Stimulated activated CD8-positive, alpha-beta memory T cell treated with anti-CD3 and anti-CD28 coated beads, Interleukin-7, amount 100 ng/mL, for 24 hours (primary cell): ENCODE measurements around the gene INTS3.
"Not testable (repeated sequence)": the region's sequence is repeated elsewhere in the genome, so short reads cannot be mapped to it uniquely, and the experiment has no call there.

ENCODE experiments used
- DNase-seq: peaks from one replicate; pipeline ENCODE4 v3.0.0-alpha.2; 2020; ENCODE audit warnings: low read depth

Gene INTS3

GRCh38 chr1:153778051-153778823 is 50.4 kb downstream of the INTS3 start:
- no peak for DNase-seq

GRCh38 chr1:153778824-153779519 is 51.1 kb downstream of the INTS3 start:
- DNase-seq = no peak

DNA sequence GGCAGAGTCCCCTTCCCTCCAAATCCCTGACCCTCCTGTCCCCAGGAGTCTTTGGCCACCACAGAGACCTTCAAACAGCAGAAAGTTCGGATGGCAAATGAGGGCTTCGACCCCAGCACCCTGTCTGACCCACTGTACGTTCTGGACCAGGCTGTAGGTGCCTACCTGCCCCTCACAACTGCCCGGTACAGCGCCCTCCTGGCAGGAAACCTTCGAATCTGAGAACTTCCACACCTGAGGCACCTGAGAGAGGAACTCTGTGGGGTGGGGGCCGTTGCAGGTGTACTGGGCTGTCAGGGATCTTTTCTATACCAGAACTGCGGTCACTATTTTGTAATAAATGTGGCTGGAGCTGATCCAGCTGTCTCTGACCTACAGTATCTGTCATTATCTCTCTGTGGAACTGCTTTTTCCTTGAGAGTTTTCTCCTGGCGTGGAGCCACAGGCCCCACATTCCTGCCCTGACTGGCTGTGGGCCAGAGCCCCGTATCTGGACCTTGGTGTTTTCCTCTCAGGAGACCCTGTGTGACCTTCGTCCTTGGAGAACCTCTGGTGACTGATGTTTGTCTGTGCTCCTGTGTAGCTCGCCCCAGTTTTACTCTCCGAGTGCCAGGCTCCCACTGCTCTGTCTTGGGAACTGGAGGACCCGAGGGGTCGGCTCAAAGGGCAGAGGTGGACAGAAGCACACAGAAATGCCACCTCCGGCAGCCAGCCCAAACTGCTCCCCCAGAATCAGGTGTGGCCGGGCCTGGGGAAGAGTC is 52.1 kb downstream of the INTS3 start:
- DNase-seq = no peak

DNA sequence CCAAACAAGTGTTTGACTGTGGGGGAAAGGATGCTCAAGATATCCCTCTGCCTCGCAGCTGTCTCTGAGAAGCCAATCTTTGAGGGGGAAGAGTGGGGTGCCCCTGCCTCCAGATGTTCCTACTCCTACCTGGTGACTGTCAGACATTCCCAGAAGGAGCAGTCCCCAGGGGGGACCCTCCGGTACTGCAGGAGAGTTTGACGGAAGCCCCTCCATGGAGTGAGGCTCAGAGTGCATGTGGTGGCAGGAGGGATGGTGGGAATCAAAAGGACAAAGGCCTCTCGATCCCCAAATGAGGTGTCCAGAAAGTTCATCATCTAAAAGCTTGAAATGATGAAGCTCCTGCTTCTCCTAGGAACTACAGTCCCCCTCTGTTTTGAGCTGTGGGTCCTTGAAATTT is 52.7 kb downstream of the INTS3 start:
- DNase-seq = no peak

DNA sequence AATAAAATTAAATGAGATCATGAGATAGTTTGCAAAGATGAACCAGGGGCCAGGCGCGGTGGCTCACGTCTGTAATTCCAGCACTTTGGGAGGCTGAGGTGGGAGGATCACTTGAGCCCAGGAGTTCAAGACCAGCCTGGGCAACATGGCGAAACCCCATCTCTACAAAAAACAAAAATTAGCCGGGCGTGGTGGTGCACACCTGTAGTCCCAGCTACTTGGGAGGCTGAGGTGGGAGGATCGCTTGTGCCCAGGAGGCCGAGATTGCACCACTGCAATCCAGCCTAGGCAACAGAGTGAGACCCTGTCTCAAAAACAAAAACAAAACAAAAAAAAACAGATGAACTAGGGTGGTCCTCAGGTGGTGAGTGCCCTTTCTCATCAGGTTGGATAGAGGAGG is 54.8 kb downstream of the INTS3 start:
- DNase-seq = not testable (repeated sequence)

DNA sequence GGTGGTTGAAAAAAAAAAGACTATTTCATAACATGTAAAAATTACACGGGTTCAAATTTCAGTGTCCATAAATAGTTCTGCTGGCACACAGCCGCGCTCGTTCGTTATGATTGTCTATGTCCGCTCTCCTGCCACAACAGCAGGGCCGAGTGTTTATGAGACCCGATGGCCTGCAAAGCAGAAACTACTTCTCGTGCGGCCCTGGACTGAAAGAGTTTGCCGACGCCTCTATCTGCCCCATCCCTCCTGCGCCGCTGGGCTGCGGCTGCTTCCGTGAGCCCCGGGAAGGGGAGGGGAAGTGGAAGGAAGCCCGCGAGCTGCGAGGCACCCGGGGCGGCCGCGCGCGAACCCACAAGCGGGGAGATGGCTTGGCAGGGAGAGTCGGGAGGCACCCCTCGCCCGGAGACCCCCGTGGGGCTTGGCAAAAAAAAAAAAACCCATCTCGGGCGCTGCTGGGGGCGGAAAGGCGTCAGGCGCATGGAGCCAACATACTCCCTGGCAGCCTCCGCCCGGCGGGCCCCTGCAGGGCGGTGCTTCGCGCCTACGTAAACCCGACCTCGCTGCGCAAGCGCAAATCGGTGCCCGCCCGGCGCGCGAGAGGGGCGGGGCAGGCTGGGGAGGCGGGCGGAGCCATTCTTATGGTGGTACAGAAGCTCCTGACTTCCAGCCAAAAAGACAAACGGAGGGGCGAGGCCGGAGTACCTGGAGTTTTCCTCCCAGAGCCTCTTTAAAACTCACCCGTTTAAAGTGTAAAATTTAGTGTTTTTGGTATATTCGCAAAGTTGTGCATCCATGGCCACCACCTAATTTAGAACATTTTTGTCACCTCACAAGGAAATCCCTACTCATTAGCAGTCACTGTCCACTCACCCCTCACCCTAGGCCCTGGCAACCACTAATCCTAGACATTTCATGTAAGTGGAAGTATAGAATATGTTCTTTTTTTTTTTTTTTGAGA is 55.7 kb downstream of the INTS3 start:
- DNase-seq = peak; percentile 85

DNA sequence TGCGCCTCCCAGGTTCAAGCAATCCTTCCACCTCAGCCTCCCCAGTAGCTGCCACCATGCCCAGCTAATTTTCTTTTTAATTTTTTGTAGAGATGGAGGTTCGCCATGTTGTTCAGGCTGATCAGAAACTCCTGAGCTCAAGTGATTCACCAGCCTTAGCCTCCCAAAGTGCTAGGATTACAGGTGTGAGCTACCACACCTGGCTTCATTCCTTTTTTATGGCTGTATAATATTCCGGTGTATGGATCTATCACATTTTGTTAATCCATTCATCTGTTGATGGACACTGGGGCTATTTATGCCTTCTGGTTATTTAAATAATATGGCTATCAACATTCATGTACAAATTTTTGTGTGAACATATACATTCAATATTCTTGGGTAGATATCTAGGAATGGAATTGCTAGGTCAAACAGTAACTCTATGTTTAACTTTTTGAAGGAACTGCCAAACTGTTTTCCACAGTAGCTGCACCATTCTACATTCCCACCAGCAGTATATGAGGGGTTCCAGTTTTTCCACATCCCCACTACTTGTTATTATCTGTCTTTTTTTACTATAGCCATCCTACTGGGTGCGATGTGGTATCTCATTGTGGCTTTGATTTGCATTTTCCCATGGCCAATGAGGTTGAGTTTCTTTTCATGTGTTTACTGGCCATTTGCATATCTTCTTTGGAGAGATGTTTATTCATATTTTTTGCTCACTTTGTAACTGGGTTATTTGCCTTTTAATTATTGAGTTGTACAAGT is 58.4 kb downstream of the INTS3 start:
- DNase-seq = no peak

- no peak for DNase-seq
Measured at GRCh38 chr1:153789478-153790034, 61.7 kb downstream of the INTS3 start.

DNA sequence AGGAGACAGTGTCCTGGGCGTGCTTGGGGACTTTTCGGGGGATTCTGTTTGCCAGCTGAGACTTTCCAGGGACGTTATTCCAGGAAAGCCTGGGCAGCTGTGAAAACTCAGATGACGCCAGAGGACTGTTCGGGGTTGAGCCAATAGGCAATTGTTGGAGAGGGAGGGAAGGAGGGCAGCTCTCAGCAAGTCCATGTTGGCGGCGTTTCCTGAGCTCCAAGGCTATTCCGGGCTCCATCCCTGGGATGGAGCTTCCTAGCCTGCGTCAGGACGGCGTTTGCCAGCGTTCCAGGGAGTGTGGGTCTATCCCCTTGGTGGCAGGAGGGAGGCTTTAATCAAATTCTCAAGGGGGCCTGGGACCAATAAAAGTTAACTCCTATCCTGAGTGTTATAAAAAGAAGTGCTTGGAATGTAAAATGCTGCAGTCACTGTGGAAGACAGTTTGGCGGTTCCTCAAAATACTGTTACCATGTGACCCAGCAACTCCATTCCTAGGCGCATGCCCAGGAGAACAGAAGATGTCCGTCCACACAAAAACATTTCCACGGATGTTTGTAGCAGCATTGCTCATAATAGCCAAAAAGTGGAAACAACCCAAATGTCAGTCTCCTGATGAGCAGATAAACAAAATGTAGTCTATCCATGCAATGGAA is 62.6 kb downstream of the INTS3 start:
- DNase-seq = no peak

DNA sequence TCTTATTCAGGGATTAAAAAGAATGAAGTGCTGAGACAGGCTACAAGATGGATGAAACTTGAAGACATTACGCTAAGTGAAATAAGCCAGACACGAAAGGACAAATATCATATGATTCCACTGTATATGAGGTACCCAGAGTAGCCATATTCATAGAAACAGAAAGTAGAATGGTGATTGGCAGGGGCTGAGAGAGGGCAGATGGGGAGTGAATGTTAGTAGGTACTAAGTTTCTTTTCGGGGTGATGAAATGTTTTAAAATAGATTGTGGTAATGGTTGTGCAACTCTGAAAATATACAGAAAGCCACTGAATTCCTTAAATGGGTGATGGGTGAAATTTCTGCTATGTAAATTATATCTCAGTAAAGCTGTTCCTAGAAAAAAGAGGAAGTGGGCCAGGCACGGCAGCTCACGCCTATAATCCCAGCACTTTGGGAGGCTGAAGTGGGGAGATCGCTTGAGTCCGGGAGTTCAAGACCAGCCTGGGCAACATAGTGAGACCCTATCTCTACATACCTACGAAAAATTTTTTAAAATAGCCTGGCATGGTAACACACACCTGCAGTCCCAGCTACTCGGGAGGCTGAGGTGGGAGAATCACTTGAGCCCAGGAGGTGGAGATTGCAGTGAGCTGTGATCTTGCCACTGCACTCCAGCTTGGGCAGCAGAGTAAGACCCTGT is 63.3 kb downstream of the INTS3 start:
- DNase-seq = no peak

GRCh38 chr1:153791648-153792253 is 63.9 kb downstream of the INTS3 start:
- no peak for DNase-seq

- DNase-seq = no peak
Measured at GRCh38 chr1:153792631-153793041, 64.8 kb downstream of the INTS3 start.

DNA sequence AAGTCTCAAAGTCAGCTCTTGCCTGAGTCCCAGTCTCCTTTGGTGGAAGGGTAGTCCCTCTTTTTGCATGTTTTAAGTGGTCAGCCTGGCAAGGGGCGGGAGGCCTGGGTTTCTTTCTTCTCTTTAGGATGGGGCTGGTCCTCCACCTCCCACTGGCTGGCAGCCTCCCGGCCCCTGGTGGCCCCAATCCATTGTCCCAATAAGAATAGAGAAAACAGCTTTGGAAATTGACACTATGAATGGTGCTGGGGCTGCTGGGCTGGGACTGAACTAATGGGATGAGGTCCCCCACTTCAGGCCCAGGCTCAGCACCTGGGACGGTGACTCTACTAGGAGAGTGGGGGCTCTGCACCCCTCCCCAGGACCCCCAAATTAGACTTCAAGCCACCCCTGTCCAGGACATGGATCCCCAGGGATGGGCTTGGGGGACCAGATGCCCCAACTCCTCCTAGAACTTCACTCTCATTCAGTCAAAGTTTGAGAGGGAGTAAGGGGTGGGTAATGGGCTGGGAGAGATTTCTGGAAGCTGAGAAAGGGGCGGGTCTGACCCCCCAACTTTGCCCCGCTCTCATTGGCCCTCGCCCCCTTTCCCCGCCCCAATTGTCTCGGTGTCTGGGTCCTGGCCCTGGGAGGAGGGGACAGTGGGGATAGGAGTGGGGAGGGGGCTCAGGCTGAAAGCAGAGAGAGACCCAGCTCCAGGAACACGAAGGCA is 65.6 kb downstream of the INTS3 start:
- DNase-seq = no peak

DNA sequence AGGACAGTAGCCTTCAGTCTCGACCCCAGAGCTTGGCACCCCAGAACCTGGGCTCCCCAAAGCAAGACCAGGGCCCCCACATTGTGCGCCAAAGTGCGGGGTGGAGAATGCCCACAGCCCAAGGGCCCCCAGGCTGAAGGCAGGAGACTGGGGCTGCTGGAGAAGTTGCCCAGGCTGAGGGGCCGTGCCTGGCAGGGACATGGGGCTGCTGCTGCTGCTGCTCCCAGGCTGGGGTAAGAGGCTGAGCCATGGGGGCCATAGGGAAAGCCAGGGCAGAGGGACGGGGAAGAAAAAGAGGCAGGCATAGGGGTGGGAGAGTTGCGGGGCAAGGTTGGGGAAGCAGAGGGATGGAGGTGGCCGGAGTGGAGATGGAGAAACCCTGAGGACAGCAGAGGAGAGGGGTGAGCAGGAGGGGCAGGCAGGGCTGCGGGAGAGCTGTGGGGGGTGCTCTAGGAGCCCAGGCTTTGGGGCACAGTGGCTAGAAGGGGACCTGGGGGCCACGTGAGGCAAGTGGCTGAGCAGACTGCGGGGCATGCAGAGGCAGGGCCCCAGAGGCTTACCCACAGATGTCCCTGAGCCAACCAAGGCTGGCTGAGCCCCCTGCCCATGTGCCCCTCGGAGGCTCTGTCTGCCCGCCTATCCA is 66.2 kb downstream of the INTS3 start:
- no peak for DNase-seq

GRCh38 chr1:153794624-153795329 is 66.9 kb downstream of the INTS3 start:
- DNase-seq = no peak

DNA sequence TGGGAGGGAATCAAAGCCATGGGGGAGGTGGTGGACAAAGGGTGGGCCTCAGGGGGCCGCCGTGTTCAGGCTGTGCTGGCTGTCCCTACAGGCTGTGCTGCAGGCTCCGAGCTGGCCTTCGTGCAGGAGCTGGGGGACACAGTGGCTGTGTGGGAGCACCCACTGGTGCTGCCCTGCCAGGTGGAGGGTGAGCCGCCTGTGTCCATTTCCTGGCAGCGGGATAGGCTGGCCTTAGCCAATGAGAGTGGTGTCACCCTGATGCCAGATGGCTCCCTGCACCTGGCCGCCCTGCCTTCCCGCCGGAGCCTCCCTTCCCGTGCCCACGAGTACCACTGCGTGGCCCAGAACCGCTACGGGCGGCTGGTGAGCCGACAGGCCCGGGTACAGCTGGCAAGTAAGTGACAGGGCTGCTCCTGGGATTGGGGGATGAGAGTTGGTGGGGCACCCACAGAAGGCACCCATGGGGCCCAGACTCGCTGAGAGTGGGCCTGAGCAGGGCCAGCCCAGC is 67.5 kb downstream of the INTS3 start:
- DNase-seq = no peak
